ENCODE data around the gene MCCC1.

GRCh38 chr3:182965861-182966366 is 133.4 kb downstream of the MCCC1 start:
- TF ChIP-seq CTCF (IDR thresholded peaks at IDR 0.05; ENCODE audit: low read length) (no peak), EZH2phosphoT487 (IDR thresholded peaks at IDR 0.05; ENCODE audit: low read length) (no peak), EZH2 (optimal IDR thresholded peaks at IDR 0.05; ENCODE audit: low read depth, low read length) (no peak)

Measured in MM.1S (cell line).